NCI-H446 treated with DMSO at 0.1 percent for 48 hours (cell line): ENCODE measurements around the gene RAD51B.

ENCODE experiments used
- DNase-seq: peaks from one replicate; lab custom pipeline; 2025; lab: John Stamatoyannopoulos, UW

The RAD51B gene

GRCh38 chr14:68705741-68706283 lies 886.2 kb downstream of the RAD51B start:
- no peak for DNase-seq

GRCh38 chr14:68707482-68707881 lies 887.9 kb downstream of the RAD51B start:
- no peak for DNase-seq

GRCh38 chr14:68708343-68708742 lies 888.8 kb downstream of the RAD51B start:
- DNase-seq = no peak

- no peak for DNase-seq
Measured at GRCh38 chr14:68709007-68709406, 889.4 kb downstream of the RAD51B start.

GRCh38 chr14:68710776-68711175 lies 891.2 kb downstream of the RAD51B start:
- DNase-seq = no peak

- no peak for DNase-seq
Measured at GRCh38 chr14:68711561-68712309, 892.2 kb downstream of the RAD51B start.

- no peak for DNase-seq
Measured at GRCh38 chr14:68712703-68713370, 893.3 kb downstream of the RAD51B start.

- DNase-seq = no peak
Measured at GRCh38 chr14:68713782-68714181, 894.2 kb downstream of the RAD51B start.

GRCh38 chr14:68714991-68715924 lies 895.7 kb downstream of the RAD51B start:
- no peak for DNase-seq

- DNase-seq = no peak
Measured at GRCh38 chr14:68716698-68717097, 897.1 kb downstream of the RAD51B start.

GRCh38 chr14:68718023-68718990 lies 898.7 kb downstream of the RAD51B start:
- no peak for DNase-seq

GRCh38 chr14:68719634-68720384 lies 900.2 kb downstream of the RAD51B start:
- no peak for DNase-seq

- no peak for DNase-seq
Measured at GRCh38 chr14:68722186-68722585, 902.6 kb downstream of the RAD51B start.

- no peak for DNase-seq
Measured at GRCh38 chr14:68722968-68723566, 903.5 kb downstream of the RAD51B start.

- no peak for DNase-seq
Measured at GRCh38 chr14:68723808-68724268, 904.3 kb downstream of the RAD51B start.

GRCh38 chr14:68724914-68725313 lies 905.3 kb downstream of the RAD51B start:
- no peak for DNase-seq

GRCh38 chr14:68726093-68726695 lies 906.6 kb downstream of the RAD51B start:
- no peak for DNase-seq

GRCh38 chr14:68727315-68728047 lies 907.9 kb downstream of the RAD51B start:
- no peak for DNase-seq
